H9 (cell line): ENCODE results near the gene LARGE1. TPM values are rescaled to one million over a fixed set of nuclear protein-coding genes. Genes with fewer than 3 reads are reported as not detected.
A peak's percentile ranks its signal among the peaks of the same experiment; 100 is the strongest.

Experiments used
- DNase-seq: peaks from one replicate; pipeline ENCODE4 v3.0.0-alpha.2; 2017
- H2AFZ ChIP-seq: one replicate; pipeline ENCODE4 v1.6.1; 2013; ENCODE audit warnings: mild to moderate bottlenecking, low read length, control low read depth, moderate library complexity
- H2AK5ac ChIP-seq: 2 replicates; pipeline ENCODE4 v1.6.1; 2013; ENCODE audit warnings: low read length, control low read depth, mixed read lengths; ENCODE audit not compliant: insufficient read length
- H2BK120ac ChIP-seq: one replicate; pipeline ENCODE4 v1.6.1; 2013; ENCODE audit warnings: low read depth, mild to moderate bottlenecking, low read length, control low read depth, inconsistent platforms; ENCODE audit not compliant: poor library complexity, severe bottlenecking
- H2BK12ac ChIP-seq: 2 replicates; pipeline ENCODE4 v1.6.1; 2013; ENCODE audit warnings: low read length, control low read depth, mixed read lengths, low read depth; ENCODE audit not compliant: insufficient read length
- H2BK15ac ChIP-seq: 2 replicates; pipeline ENCODE4 v1.6.1; 2013; ENCODE audit warnings: low read depth, low read length, control low read depth
- H2BK20ac ChIP-seq: one replicate; pipeline ENCODE4 v1.6.1; 2013; ENCODE audit warnings: low read depth, mild to moderate bottlenecking, low read length, control low read depth, inconsistent platforms; ENCODE audit not compliant: poor library complexity, severe bottlenecking
- H2BK5ac ChIP-seq: 2 replicates; pipeline ENCODE4 v1.6.1; 2013; ENCODE audit warnings: low read length, control low read depth, mixed read lengths; ENCODE audit not compliant: insufficient read length
- H3K14ac ChIP-seq: 2 replicates; pipeline ENCODE4 v1.6.1; 2013; ENCODE audit warnings: low read length, control low read depth; ENCODE audit not compliant: insufficient read depth
- H3K18ac ChIP-seq: 2 replicates; pipeline ENCODE4 v1.6.1; 2013; ENCODE audit warnings: low read depth, mild to moderate bottlenecking, mixed read lengths, low read length, control low read depth; ENCODE audit not compliant: insufficient read length
- H3K23ac ChIP-seq: 2 replicates; pipeline ENCODE4 v1.6.1; 2013; ENCODE audit warnings: low read length, control low read depth, mixed read lengths, low read depth; ENCODE audit not compliant: insufficient read length
- H3K23me2 ChIP-seq: 2 replicates; pipeline ENCODE4 v1.6.1; 2013; ENCODE audit warnings: low read depth, mild to moderate bottlenecking, mixed read lengths, low read length, control low read depth; ENCODE audit not compliant: insufficient read length, poor library complexity, severe bottlenecking
- H3K27ac ChIP-seq: 2 replicates; pipeline ENCODE4 v1.5.1; 2013; ENCODE audit warnings: low read length, control low read depth, mixed read lengths, low read depth; ENCODE audit not compliant: insufficient read length
- H3K27me3 ChIP-seq: 2 replicates; pipeline ENCODE4 v1.6.1; 2013; ENCODE audit warnings: low read length, control low read depth, inconsistent platforms; ENCODE audit not compliant: insufficient read depth
- H3K4ac ChIP-seq: 2 replicates; pipeline ENCODE4 v1.6.1; 2013; ENCODE audit warnings: low read depth, mild to moderate bottlenecking, control low read depth, inconsistent platforms, low read length, moderate library complexity
- H3K4me1 ChIP-seq: 2 replicates; pipeline ENCODE4 v1.6.1; 2013; ENCODE audit warnings: low read length, control low read depth, inconsistent platforms; ENCODE audit not compliant: insufficient read depth
- H3K4me2 ChIP-seq: 2 replicates; pipeline ENCODE4 v1.6.1; 2013; ENCODE audit warnings: low read length, control low read depth, mixed read lengths; ENCODE audit not compliant: insufficient read length, insufficient read depth
- H3K56ac ChIP-seq: 2 replicates; pipeline ENCODE4 v1.6.1; 2013; ENCODE audit warnings: low read depth, mild to moderate bottlenecking, mixed read lengths, low read length, control low read depth; ENCODE audit not compliant: insufficient read length
- H3K79me1 ChIP-seq: 2 replicates; pipeline ENCODE4 v1.6.1; 2013; ENCODE audit warnings: low read depth, mild to moderate bottlenecking, moderate library complexity, low read length, control low read depth, inconsistent platforms; ENCODE audit not compliant: insufficient read depth, poor library complexity, severe bottlenecking
- H3K79me2 ChIP-seq: 2 replicates; pipeline ENCODE4 v1.6.1; 2013; ENCODE audit warnings: low read length, control low read depth, inconsistent platforms; ENCODE audit not compliant: insufficient read depth
- H3K9ac ChIP-seq: 2 replicates; pipeline ENCODE4 v1.6.1; 2013; ENCODE audit warnings: low read length, control low read depth, mixed read lengths; ENCODE audit not compliant: insufficient read length; ENCODE audit errors: extremely low read depth
- H3K9me3 ChIP-seq: one replicate; pipeline ENCODE4 v1.6.1; 2013; ENCODE audit warnings: low read depth, low read length, inconsistent platforms; ENCODE audit not compliant: control insufficient read depth
- H3T11ph ChIP-seq: one replicate; pipeline ENCODE4 v1.6.1; 2013; ENCODE audit warnings: mild to moderate bottlenecking, low read length, control low read depth, inconsistent platforms
- H4K20me1 ChIP-seq: one replicate; pipeline ENCODE4 v1.6.1; 2013; ENCODE audit not compliant: control insufficient read depth, insufficient read length, insufficient read depth
- H4K5ac ChIP-seq: 2 replicates; pipeline ENCODE4 v1.6.1; 2013; ENCODE audit warnings: low read depth, mild to moderate bottlenecking, mixed read lengths, low read length, control low read depth; ENCODE audit not compliant: insufficient read length
- H4K8ac ChIP-seq: replicated peaks from 2 replicates; pipeline ENCODE4 v1.6.1; 2013; ENCODE audit warnings: low read length, control low read depth, mixed read lengths, low read depth; ENCODE audit not compliant: insufficient read length
- H4K91ac ChIP-seq: 2 replicates; pipeline ENCODE4 v1.6.1; 2013; ENCODE audit warnings: low read depth, mild to moderate bottlenecking, moderate library complexity, mixed read lengths, low read length, control low read depth; ENCODE audit not compliant: insufficient read length
- H3K27ac Mint-ChIP-seq, 3 experiments: 2 replicates in 2 of 3; 3 replicates in 1 of 3; pipeline ENCODE4 v1.8.0; 2020 to 2021; ENCODE audit warnings: mixed read lengths in 3 of 3, mild to moderate bottlenecking in 1 of 3, moderate library complexity in 1 of 3
- H3K27me3 Mint-ChIP-seq: 2 replicates; pipeline ENCODE4 v1.8.0; 2021; ENCODE audit warnings: low read depth, mild to moderate bottlenecking, moderate library complexity, mixed read lengths
- H3K36me3 Mint-ChIP-seq, 3 experiments: 2 replicates in 2 of 3; 3 replicates in 1 of 3; pipeline ENCODE4 v1.8.0; 2020 to 2021; ENCODE audit warnings: low read depth in 3 of 3, mixed read lengths in 3 of 3; ENCODE audit not compliant: insufficient read depth in 1 of 3
- H3K4me1 Mint-ChIP-seq, 2 experiments: 2 replicates each; pipeline ENCODE4 v1.8.0; 2020; ENCODE audit warnings: mixed read lengths in 2 of 2
- H3K4me3 Mint-ChIP-seq, 2 experiments: 2 replicates in 1 of 2; 3 replicates in 1 of 2; pipeline ENCODE4 v1.8.0; 2020 to 2021; ENCODE audit warnings: mild to moderate bottlenecking in 2 of 2, mixed read lengths in 2 of 2, moderate library complexity in 1 of 2
- H3K9me3 Mint-ChIP-seq, 2 experiments: 2 replicates in 1 of 2; 3 replicates in 1 of 2; pipeline ENCODE4 v1.8.0; 2020; ENCODE audit warnings: mild to moderate bottlenecking in 2 of 2, mixed read lengths in 2 of 2, moderate library complexity in 1 of 2
- WGBS: extraction: QIAGEN DNeasy Blood & Tissue Kit; methylation state at CpG from one replicate; pipeline ENCODE4 v1.1.7; 2013; ENCODE audit warnings: missing lambda C conversion rate, low lambda C conversion rate, mixed read lengths; ENCODE audit not compliant: insufficient read length; ENCODE audit errors: extremely low coverage; 5-methylcytosine and 5-hydroxymethylcytosine counted together
- total RNA-seq: library from RNA; stranded (reverse); gene quantifications from 2 replicates; pipeline ENCODE4 v1.2.1, GENCODE V29; 2021
- TF ChIP-seq, protein P1 (sequence below): fragments of 200-600 bp; sonication (generic); conservative IDR thresholded peaks from 3 replicates; pipeline ENCODE4 v1.8.0; 2021; ENCODE audit warnings: antibody characterized with exemption, mild to moderate bottlenecking

Gene LARGE1
- total RNA-seq, 1 experiment from 2014 or later: 43.5 TPM

- Histone ChIP-seq H3K4me2 (no peak overlapping the region), H4K8ac (no peak overlapping the region)
- no peak overlapping the region; a peak in 1 of 5 replicates for H3K4me3 Mint-ChIP-seq
Measured at GRCh38 chr22:33793475-33793874, 126.8 kb downstream of the LARGE1 start.

More at GRCh38 chr22:33793475-33793874, 126.8 kb downstream of the LARGE1 start:
- H2BK12ac ChIP-seq: no peak overlapping the region
- no peak overlapping the region for H3T11ph ChIP-seq
- H2BK15ac ChIP-seq: no peak overlapping the region
- peaks cover 14% of the 10 kb centered on the region for H3K9me3 ChIP-seq
- H3K23me2 ChIP-seq: no peaks in the 10 kb centered on the region
- no peak overlapping the region for H4K5ac ChIP-seq
- no peak overlapping the region for H3K4ac ChIP-seq
- peaks cover 27 to 41% of the 10 kb centered on the region in 2 experiments for H3K4me1 Mint-ChIP-seq
- H3K36me3 Mint-ChIP-seq: peaks cover 22 to 42% (median 33%) of the 10 kb centered on the region in 3 experiments
- H3K79me1 ChIP-seq: peaks cover 13% of the 10 kb centered on the region
- DNase-seq: no peak
- no peak overlapping the region for H3K14ac ChIP-seq
- no peaks in the 10 kb centered on the region for H3K27me3 ChIP-seq
- H3K9ac ChIP-seq: no peak overlapping the region
- no peak overlapping the region for H3K18ac ChIP-seq
- no peak overlapping the region for H2BK20ac ChIP-seq
- TF ChIP-seq, protein P1, sequence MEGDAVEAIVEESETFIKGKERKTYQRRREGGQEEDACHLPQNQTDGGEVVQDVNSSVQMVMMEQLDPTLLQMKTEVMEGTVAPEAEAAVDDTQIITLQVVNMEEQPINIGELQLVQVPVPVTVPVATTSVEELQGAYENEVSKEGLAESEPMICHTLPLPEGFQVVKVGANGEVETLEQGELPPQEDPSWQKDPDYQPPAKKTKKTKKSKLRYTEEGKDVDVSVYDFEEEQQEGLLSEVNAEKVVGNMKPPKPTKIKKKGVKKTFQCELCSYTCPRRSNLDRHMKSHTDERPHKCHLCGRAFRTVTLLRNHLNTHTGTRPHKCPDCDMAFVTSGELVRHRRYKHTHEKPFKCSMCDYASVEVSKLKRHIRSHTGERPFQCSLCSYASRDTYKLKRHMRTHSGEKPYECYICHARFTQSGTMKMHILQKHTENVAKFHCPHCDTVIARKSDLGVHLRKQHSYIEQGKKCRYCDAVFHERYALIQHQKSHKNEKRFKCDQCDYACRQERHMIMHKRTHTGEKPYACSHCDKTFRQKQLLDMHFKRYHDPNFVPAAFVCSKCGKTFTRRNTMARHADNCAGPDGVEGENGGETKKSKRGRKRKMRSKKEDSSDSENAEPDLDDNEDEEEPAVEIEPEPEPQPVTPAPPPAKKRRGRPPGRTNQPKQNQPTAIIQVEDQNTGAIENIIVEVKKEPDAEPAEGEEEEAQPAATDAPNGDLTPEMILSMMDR: no peak
- H3K79me2 ChIP-seq: peaks cover 31% of the 10 kb centered on the region; the same call in 1 of the 2 replicates
- no peak overlapping the region for H3K56ac ChIP-seq
- no peaks in the 10 kb centered on the region for H3K4me1 ChIP-seq
- peaks cover under 1% of the 10 kb centered on the region for H3K27me3 Mint-ChIP-seq
- H3K9me3 Mint-ChIP-seq: peaks cover 28 to 38% of the 10 kb centered on the region in 2 experiments
- no peak overlapping the region for H2BK5ac ChIP-seq
- no peak overlapping the region for H4K91ac ChIP-seq
- no peak overlapping the region for H2BK120ac ChIP-seq
- no peak overlapping the region for H2AFZ ChIP-seq
- no peak overlapping the region for H3K27ac ChIP-seq
- H3K27ac Mint-ChIP-seq: peak overlapping the region in 1 of 3 experiments; percentile 79; a peak in 1 of 7 replicates
- H2AK5ac ChIP-seq: no peak overlapping the region
- no peaks in the 10 kb centered on the region for H4K20me1 ChIP-seq
- no peak overlapping the region for H3K23ac ChIP-seq
- no CpG with 5 or more reads among the region's 3 CpGs for WGBS
